ENCODE measurements around the gene HINFP.

The HINFP gene

GRCh38 chr11:119103793-119104192 is 17.6 kb upstream of the HINFP start:
- TF ChIP-seq MAX (IDR thresholded peaks at IDR 0.05; ENCODE audit: low read depth, low read length) (no peak), POLR2A (IDR thresholded peaks at IDR 0.05; ENCODE audit: extremely low read depth, insufficient read length) (no peak)
- H3K4me3 ChIP-seq (ENCODE audit: low read depth, low read length) = no peak overlapping the region
- peak; percentile 34 for DNase-seq (ENCODE audit: low read depth)

- DNase-seq (ENCODE audit: low read depth) = peak; percentile 98
- H3K4me3 ChIP-seq (ENCODE audit: low read depth, low read length) = peak within 1 kb of the TSS; percentile 92
- TF ChIP-seq POLR2A (IDR thresholded peaks at IDR 0.05; ENCODE audit: extremely low read depth, insufficient read length) = peak; percentile 72
- TF ChIP-seq, protein P1, sequence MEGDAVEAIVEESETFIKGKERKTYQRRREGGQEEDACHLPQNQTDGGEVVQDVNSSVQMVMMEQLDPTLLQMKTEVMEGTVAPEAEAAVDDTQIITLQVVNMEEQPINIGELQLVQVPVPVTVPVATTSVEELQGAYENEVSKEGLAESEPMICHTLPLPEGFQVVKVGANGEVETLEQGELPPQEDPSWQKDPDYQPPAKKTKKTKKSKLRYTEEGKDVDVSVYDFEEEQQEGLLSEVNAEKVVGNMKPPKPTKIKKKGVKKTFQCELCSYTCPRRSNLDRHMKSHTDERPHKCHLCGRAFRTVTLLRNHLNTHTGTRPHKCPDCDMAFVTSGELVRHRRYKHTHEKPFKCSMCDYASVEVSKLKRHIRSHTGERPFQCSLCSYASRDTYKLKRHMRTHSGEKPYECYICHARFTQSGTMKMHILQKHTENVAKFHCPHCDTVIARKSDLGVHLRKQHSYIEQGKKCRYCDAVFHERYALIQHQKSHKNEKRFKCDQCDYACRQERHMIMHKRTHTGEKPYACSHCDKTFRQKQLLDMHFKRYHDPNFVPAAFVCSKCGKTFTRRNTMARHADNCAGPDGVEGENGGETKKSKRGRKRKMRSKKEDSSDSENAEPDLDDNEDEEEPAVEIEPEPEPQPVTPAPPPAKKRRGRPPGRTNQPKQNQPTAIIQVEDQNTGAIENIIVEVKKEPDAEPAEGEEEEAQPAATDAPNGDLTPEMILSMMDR (IDR thresholded peaks at IDR 0.05; ENCODE audit: low read depth, low read length) = no peak
- peak; percentile 8 for TF ChIP-seq MYC (IDR thresholded peaks at IDR 0.05; ENCODE audit: low read depth, low read length)
- peak; percentile 36 for TF ChIP-seq MAX (IDR thresholded peaks at IDR 0.05; ENCODE audit: low read depth, low read length)
Measured at GRCh38 chr11:119106564-119107537, 14.5 kb upstream of the HINFP start, which contains the start of gene C2CD2L. C2CD2L (plus strand) TSS chr11:119107344; CDS start chr11:119107742, 398 bp downstream.

GRCh38 chr11:119107538-119108145 is 13.7 kb upstream of the HINFP start:
- peak; percentile 46 for DNase-seq (ENCODE audit: low read depth)
- TF ChIP-seq POLR2A (IDR thresholded peaks at IDR 0.05; ENCODE audit: extremely low read depth, insufficient read length) (no peak), MAX (IDR thresholded peaks at IDR 0.05; ENCODE audit: low read depth, low read length) (no peak), MYC (IDR thresholded peaks at IDR 0.05; ENCODE audit: low read depth, low read length) (no peak)
- TF ChIP-seq, protein P1 (IDR thresholded peaks at IDR 0.05; ENCODE audit: low read depth, low read length) = no peak
- H3K4me3 ChIP-seq (ENCODE audit: low read depth, low read length) = peak overlapping the region; percentile 92

DNA sequence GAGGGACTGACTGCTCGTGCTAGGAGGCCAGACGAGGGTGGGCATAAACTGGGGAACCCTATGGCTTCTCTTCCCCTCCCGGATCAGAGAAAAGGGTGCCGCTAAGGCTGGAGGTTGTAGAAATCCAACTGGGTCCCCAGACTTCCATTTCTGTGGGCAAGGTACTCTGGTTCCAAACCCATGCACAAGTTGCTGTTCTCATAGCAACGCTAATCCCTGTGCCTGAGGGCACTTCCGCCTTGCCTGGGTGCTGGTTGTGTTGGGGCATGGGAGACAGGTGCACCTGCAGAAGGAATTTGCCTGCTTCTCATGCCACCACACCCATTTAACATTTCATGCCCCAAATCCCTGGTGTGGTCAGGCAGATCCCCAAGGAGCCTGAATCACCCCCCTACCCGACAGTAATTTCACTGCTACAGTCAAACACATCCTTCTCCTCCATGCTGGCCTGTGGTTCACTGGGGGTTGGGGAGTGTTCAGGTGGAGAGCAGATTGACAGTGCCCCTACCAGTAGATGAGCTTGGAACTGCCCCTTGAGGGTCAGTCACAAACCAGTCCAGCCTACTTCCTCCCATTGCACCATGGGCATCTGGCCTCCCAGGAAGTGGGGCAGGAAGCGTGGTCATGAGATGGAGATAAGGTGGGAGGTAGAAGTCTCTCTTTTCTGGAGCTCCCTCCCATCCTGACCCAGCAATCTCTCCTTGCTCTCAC is 13.1 kb upstream of the HINFP start:
- H3K4me3 ChIP-seq (ENCODE audit: low read depth, low read length) = peak overlapping the region; percentile 92
- peak; percentile 85 for DNase-seq (ENCODE audit: low read depth)
- peak; percentile 68 for TF ChIP-seq MAX (IDR thresholded peaks at IDR 0.05; ENCODE audit: low read depth, low read length)
- peak; percentile 76; the same call in 1 of the 2 replicates for TF ChIP-seq MYC (IDR thresholded peaks at IDR 0.05; ENCODE audit: low read depth, low read length)
- TF ChIP-seq, protein P1 (IDR thresholded peaks at IDR 0.05; ENCODE audit: low read depth, low read length) = no peak
- TF ChIP-seq POLR2A (IDR thresholded peaks at IDR 0.05; ENCODE audit: extremely low read depth, insufficient read length) = no peak

DNA sequence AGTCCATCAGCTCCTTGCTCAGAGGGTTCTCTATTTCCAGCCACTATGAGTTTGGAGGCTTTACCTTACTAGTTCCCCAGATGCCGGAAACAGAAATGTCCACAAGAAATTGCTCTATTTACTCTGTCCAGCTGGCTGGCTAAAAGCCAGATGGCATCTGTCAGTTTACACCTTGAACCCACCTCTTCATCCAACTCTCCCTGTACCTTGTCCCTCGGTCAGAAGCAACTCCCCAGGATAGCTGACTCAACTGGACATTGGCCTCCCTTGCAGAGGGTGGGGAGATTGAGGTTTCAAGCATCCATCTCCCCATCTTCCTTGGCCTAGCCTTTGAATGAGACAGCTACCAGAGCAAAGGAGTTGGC is 12.5 kb upstream of the HINFP start:
- no peak for TF ChIP-seq MAX (IDR thresholded peaks at IDR 0.05; ENCODE audit: low read depth, low read length)
- TF ChIP-seq, protein P1 (IDR thresholded peaks at IDR 0.05; ENCODE audit: low read depth, low read length) = no peak
- no peak for TF ChIP-seq POLR2A (IDR thresholded peaks at IDR 0.05; ENCODE audit: extremely low read depth, insufficient read length)
- no peak for TF ChIP-seq MYC (IDR thresholded peaks at IDR 0.05; ENCODE audit: low read depth, low read length)
- no peak for DNase-seq (ENCODE audit: low read depth)
- H3K4me3 ChIP-seq (ENCODE audit: low read depth, low read length) = peak overlapping the region; percentile 92
